Stimulated activated CD4-positive, alpha-beta T cell treated with anti-CD3 and anti-CD28 coated beads, Interleukin-4, amount 100 ng/mL, for 24 hours (primary cell): ENCODE data around the gene VPS35L.

ENCODE experiments used
- DNase-seq: peaks from one replicate; pipeline ENCODE4 v3.0.0-alpha.2; 2020

VPS35L gene, protein sequence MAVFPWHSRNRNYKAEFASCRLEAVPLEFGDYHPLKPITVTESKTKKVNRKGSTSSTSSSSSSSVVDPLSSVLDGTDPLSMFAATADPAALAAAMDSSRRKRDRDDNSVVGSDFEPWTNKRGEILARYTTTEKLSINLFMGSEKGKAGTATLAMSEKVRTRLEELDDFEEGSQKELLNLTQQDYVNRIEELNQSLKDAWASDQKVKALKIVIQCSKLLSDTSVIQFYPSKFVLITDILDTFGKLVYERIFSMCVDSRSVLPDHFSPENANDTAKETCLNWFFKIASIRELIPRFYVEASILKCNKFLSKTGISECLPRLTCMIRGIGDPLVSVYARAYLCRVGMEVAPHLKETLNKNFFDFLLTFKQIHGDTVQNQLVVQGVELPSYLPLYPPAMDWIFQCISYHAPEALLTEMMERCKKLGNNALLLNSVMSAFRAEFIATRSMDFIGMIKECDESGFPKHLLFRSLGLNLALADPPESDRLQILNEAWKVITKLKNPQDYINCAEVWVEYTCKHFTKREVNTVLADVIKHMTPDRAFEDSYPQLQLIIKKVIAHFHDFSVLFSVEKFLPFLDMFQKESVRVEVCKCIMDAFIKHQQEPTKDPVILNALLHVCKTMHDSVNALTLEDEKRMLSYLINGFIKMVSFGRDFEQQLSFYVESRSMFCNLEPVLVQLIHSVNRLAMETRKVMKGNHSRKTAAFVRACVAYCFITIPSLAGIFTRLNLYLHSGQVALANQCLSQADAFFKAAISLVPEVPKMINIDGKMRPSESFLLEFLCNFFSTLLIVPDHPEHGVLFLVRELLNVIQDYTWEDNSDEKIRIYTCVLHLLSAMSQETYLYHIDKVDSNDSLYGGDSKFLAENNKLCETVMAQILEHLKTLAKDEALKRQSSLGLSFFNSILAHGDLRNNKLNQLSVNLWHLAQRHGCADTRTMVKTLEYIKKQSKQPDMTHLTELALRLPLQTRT

DNA sequence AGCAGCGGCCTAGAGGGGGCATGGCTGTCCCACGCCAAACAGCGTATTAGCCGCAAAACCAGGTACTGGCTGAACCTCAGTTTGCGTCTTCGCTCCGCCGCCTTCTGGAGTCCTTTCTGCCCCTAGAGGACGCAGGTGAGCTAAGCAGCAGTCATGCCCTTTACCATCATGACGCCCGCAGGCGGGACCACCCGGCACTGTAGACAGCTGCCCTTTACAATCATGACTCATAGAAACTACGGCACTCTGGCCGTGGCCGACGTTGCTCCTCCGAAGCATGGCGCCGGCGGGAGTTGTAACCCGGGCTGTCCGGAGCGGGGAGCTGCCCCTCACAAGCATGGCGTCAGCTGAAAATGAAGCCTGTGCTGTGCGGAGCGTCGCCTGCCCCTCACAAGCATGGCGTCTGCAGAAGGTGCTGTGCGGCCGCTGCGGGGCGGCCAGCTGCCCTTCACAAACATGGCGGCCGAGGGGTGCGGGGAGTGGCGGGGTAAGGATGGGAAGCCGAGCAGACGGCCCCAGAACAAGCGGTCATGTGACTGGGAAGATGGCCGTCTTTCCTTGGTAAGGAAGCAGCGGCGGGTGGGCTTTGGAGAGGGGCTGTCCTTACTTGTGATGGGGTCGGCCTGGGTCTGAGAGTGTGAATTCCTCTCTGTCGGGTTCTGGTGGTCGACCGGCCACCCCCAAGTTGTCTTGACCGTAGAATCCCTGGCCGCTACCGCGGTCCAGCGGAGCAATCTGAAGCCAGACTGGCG is at the start of gene VPS35L:
Gene VPS35L (plus strand): TSS at position 518 of the 752 bp plus-strand sequence. CDS start 27 bp downstream, at position 545.
- peak; percentile 97 for DNase-seq

DNA sequence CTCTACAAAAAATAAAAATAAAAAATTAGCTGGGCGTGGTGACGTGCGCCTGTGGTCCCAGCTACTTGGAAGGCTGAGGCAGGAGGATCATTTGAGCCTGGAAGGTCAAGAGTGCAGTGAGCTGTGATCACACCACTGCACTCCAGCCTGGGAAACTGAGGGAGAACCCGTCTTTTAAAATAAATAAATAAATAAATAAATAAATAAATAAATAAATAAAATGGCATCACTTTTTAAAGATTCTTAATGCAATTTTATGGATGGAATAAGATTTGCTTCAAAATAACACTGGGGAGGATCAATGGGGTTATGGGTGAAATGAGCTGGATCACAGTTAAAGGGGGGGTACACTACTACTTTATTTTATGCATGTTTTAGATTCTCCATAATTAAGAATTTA is 48.5 kb upstream of the VPS35L start:
- no peak for DNase-seq

DNA sequence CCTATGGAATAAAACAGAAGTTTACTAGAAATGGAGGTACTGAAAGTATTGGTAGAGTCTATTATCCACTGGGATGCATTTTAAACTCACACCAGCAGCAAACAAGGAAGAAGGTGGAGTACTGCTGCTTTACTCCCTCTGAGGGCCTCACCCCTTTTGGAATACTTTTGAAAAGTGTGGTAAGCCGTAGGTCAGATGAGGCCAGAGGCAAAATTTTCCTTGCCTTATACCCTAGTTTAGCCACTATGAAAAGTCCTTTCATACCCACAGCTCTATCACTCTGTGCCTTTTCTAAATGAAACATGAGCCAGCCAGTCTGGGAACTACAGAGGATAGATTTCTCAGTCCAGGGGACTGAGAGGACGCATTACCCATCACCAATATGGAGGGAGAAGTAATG is 47.6 kb upstream of the VPS35L start:
- no peak for DNase-seq

DNA sequence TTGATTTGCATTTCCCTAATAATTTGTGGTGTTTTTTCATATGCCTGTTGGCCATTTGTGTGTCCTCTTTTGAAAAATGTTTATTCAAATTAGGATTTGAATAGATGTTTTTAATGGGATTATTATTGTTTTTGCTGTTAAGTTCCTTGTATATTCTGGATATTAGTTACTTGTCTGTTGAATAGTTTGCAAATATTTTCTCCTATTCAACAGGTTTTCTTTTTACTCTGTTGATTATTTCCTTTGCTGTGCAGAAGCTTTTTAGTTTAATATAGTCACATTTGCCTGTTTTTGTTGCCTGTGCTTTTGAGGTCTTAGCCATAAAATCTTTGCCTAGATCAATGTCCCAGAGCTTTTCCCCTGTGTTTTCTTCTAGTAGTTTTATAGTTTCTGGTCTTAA is 43.2 kb upstream of the VPS35L start:
- DNase-seq: no peak

DNA sequence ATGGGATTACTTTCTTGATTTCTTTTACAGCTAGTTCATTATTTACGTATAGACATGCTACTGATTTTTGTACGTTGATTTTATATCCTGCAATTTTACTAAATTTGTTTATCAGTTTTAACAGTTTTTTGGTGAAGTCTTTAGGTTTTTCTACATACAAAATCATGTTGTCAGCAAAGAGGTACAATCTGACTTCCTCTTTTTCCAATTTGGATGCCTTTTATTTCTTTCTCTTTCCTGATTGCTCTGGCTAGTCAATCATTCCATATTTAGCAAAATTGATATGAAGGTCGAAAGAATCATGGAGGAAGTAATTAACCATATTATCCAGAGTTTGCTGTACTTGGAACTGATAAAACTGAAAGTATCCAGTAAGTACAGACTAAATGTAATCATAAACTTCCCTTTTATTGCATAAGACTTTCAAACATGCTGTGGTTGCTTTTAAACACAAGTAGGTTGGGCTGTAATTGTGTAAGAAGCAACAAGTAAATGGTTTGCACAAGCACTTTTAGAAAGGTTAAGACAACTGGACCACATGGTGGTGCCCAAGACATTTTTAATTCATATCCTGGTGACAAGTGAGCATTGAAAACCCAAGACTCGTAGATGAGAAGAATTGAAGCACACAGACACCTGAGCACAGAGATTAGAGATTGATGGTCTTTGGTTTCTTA is 42.0 kb upstream of the VPS35L start:
- DNase-seq: no peak

DNA sequence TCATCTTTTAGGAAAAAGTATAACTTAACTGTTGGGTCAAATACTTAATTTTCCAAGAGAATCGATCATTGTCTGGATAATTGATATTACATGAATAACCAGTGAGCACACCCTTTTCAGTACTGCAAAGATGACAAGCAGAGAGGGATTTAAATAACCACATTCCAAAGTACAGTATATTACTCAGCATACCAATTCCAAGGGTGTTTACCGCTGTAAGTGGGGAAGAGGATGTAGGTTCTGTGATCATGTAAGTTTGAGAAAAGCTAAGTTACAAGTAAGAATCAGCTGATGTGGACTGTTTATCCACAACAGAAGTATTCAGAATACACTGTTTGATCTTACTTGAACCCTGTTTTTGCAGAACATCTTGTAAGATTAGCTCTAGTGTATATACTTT is 39.7 kb upstream of the VPS35L start:
- DNase-seq: no peak

DNA sequence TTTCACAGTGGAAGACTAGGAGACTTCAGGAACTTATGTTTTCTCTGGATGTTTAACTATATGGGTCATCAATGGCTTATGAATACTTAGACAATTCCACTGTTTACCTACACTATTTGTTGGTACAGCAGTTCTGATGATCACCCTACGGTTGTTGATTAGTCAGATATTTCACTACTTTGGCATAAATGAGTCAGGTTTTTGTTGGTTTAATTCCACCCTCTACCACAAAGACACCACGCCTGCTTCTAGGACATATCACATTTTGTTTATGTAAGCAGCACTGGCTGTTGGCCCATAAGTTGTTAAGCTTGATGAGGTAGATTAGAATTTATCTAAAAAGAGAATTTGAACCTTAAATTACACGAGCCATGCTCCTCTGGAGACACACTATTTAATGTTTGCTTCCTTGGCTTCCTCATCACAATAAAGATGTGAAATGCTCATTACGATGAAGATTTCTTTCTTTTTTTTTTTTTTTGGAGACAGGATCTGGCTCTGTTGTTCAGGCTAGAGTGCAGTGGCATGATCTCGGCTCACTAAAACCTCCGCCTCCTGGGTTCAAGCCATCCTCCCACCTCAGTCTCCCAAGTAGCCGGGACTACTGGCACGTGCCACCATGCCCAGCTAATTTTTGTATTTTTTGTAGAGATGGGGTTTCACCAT is 37.9 kb upstream of the VPS35L start:
- DNase-seq: no peak

DNA sequence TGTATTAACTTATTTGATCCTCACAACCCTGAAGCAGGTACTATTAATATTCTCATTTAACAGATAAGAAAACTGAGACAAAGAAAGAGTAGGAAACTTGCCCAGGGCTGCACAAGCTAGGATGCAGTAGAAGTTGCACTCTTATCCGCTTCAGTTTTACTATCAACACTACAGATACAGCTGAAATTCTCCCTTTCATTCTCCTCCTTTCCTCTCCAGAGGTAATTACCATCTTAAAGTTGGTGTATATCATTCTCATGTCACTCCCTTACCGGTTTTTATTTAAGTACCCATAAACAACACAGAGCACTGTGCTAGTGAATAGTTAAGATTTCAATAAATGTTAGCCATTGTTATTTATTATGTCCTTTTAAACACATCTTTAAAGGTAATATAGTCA is 37.1 kb upstream of the VPS35L start:
- no peak for DNase-seq

DNA sequence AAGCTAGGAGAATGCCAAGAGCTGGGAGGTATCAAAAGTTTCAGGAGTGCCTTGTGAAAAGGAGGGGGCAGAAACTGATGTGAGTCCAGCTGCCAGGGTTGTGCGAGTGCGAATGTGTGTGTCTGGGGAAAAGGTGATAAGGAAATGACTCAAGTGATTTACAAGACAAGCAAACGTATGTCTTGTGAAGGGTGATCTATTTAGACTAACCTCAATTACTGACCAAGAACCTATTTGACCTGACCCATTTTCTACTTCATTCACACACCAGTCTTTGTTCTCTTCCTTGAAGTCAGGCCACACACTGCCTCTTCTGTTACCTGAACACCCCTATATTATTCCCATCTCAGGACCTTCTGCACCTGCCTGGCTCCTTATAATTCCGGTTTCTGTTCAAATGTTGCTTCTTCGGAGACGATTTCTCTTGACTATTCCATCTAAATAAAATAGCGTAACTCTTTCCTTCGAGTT is 34.6 kb upstream of the VPS35L start:
- DNase-seq: no peak

DNA sequence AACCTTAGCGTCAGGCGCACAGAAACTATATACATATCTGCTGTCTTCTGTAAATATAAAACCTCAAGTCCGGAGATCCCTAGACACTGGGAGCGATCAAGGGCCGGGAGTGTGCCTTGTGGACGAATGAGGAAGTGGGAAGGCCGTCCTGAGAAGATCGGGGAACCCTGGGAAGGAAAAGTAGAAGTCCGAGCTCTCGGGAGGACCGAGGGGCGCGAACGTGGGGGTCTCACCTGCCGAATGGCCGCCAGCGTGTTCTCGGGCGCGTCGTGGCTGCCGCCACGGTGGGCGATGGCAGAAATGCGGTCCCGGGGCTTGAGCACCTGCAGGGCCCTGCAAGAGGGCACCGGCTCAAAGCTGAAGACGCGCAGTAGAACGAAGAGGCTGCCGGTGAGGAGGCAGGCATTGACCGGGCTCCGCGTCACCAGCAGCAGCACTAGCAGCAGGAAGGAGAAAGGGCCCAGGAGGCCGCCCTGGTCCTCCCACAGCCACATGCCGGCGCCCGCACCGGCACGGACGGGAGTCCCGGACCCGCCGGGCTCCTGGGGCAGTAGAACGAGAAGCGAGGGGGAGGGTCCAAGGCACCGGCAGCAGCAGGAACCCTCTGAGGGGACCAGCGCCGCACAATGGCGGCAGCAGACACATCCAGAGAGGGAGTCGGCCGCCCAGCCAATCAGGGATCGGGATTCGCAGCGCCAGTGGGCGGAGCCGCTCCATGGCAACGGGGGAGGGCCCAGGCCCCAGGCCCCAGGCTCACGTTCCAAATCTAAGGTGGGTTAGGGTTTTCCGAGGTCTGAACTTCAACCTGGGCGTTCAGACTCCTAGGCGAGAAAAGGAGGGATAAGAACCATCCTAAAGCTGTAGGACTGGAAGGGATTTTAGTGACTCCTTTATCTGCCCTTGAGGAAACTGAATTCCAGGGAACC is 33.8 kb upstream of the VPS35L start, which contains the start of gene GDE1:
Gene GDE1 (minus strand): TSS at position 628 of the 926 bp plus-strand sequence. CDS start 134 bp downstream, at position 494.
- peak; percentile 96 for DNase-seq

DNA sequence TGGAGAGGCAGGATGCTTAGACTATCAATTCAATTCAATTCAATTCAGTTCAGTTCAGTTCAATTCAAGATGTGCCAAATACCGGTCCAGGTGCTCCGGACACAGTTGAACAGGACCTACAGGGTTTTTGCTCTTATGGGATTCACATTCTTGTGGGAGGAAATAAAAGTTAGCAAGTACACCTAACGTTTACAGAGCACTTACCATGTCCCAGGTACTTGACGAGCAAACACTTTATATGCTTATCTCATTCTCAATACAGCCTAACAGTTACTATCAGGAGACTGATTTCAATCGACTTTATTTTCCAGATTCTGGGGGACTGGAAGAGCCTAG is 33.1 kb upstream of the VPS35L start:
- DNase-seq: no peak

DNA sequence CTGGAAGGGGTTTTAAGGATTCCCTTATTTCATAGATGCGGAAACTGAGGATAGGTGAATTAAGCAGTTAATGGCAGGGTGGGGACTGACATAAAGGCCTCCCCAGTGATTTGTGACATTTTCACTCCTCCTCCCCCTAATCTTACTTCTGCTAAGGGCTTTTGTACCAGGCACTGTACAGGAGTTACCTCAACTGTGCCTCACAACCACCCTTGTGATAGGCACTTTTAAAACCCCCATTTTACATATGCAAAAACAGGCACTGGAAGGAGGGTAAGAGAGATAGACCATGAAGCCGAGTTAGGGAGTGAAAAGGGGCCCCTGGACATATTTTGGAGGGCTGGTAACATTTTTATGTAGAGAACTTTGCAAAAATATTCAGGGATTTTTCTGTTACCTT is 32.7 kb upstream of the VPS35L start:
- DNase-seq: no peak

DNA sequence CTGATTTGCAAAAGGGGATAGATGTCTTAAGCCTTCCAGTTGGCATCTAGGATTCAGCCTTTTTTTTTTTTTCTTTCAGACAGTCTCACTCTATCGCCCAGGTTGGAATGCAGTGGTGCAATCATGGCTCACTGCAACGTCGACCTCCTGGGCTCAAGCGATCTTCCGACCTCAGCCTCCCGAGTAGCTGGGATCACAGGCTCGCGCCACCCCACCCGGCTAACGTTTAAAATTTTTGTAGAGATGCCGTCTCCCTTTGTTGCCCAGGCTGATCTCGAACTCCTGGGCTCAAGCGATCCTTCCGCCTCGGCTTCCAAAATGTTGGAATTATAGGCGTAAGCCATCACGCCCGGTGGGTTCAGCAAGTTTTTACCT is 32.3 kb upstream of the VPS35L start:
- no peak for DNase-seq

DNA sequence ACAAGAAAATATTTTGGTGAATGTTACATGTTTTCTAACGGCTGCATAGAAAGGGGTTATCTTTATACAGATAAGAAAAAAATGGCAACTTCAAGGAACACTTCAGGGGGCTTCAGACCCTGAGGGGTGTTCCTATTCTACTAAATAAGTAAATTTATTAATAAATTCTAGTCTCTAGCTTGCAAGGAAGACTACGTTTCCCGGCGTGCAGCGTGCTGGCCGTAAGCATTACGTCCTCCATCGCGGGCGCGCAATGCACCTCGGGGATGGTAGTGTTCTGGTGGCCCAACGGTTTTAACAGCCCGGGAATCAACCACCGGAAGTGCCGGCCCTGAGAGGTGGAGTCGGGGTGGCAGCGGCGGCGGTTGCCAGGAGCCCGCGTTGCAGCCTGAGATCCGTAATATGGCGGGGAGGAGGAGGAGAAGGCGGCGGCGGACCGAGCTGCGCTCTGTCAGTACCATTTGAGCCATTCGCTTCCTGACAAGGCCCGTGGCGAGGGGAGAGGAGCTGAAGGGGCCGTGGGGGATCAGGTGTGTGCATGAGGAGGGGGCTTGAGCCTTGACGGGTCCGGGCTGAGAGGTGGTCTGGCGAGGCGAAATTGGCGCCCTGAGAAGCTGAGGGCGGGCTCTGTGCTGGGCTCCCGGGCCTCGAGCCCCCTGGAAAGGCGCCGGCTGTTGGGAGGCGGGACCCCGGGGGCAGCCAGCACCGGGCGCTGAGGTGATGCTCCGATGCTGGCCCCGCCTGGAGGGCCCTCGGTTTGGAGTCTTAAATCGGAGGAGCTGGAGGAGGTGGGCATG is 31.7 kb upstream of the VPS35L start, which contains the start of gene CCP110:
Gene CCP110 (plus strand): TSS at position 384 of the 797 bp plus-strand sequence. CDS start 3,940 bp downstream, outside the sequence.
- peak; percentile 97 for DNase-seq

DNA sequence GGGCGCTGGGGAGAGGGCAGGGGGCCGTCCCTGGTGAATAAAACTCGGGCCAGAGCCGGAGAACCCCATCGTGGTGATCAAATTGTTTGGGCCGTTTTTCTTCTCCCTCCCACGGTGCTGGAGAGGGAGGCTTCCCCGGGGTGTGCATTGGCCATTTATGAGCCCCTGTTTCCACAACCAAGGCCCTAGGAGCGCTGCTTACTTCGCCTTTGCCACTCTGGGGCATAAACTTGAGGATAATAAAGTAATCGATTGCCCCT is 31.2 kb upstream of the VPS35L start:
- no peak for DNase-seq

DNA sequence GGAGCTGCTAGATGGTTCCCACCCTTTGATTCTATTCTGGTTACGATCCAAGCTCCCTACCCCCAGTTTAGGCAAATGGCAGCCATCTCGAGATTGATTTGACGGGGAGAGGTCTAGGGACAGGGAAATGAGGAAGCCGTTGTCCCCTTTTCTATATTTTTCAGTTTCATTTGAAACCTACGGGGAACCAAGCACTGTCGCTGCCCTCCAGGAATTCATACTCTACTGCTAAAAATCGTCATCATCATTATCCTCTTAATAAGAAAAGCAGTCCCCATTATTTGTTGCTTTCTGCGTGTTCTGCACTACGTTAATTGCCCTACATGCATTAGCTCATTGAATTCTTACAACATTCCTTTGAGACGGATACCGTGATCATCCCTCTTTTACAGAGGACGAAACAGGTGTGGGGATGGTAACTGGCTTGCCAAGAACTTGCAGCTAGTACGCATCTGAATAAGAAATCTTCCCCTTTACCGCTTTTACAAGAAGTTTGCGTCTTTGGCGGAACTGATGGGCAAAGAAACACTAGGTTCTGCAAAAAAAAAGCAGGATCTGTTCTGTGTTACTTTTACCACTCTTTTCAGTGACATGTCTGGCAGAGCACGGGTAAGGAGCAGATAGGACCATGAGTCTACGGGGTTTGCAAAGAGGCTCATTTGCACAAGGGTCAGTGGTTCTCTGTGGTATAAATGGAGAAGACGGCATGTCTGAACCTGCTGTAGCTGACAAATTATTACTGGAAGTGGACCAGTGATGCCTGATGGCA is 30.7 kb upstream of the VPS35L start:
- DNase-seq: no peak

DNA sequence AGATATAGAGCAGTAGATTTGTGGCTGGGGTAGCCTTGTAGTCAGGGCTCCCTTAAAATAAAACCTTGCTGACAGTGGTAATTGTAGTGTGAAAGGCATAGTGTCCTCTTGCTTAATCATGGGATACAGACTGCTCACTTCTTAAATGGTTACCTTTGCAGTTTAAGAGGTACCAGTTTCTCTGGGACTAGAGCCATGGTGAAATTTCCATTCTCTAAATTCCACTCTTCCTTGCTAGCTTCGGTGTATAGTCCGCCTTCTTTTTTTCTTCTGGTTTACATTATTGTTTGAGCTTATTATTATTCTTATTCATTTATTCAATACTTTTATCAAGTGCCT is 30.1 kb upstream of the VPS35L start:
- no peak for DNase-seq

DNA sequence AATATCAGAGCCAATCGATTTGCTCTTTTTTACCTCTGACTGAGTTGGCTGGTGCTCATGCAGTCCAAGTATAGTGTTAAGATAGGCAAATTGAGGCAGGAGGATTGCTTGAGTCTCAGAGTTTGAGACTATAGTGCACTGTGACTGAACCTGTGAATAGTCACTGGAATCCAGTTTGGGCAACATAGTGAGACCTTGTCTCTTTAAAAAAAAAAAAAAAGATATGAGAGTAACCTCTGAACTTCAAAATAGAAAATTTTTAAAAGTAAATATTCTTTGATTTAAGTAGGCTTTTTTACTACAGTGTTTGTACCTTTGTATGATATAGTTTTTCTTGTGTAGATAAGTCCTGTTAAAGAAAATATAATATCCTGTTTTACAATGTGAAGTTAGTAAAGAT is 28.3 kb upstream of the VPS35L start:
- no peak for DNase-seq

DNA sequence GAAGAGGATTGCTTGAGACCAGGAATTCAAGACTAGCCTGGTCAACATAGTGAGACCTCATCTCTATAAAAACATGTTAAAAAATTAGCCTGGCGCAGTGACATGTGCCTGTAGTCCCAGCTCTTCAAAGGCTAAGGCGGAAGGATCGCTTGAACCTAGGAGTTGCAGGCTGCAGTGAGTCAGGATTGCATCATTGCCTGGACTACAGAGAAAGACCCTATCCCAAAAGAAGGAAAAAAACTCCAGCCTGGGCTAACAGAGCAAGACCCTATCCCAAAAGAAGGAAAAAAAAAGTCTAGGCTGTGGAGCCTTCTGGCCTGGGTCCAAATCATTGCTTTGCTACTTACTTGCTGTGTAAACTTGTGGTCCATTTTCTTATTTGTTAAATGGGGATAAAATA is 26.8 kb upstream of the VPS35L start:
- DNase-seq: no peak
